ENCODE measurements around the gene ADAMTS15.
"Not testable (repeated sequence)": the region's sequence is repeated elsewhere in the genome, so short reads cannot be mapped to it uniquely, and the experiment has no call there.

The ADAMTS15 gene

GRCh38 chr11:130437848-130438247, 10.6 kb upstream of the ADAMTS15 start:
- no peak for DNase-seq (ENCODE audit: low read depth in 2 of 2)

- not testable (repeated sequence) for DNase-seq (ENCODE audit: low read depth in 2 of 2)
Measured at GRCh38 chr11:130438401-130439159, 9.9 kb upstream of the ADAMTS15 start.

- DNase-seq (ENCODE audit: low read depth in 2 of 2) = no peak
Measured at GRCh38 chr11:130439160-130439519, 9.3 kb upstream of the ADAMTS15 start.

GRCh38 chr11:130439876-130440275, 8.6 kb upstream of the ADAMTS15 start:
- DNase-seq (ENCODE audit: low read depth in 2 of 2) = no peak

- DNase-seq (ENCODE audit: low read depth in 2 of 2) = no peak
Measured at GRCh38 chr11:130441719-130442118, 6.7 kb upstream of the ADAMTS15 start.

GRCh38 chr11:130442737-130443136, 5.7 kb upstream of the ADAMTS15 start:
- DNase-seq (ENCODE audit: low read depth in 2 of 2) = no peak

- no peak for DNase-seq (ENCODE audit: low read depth in 2 of 2)
Measured at GRCh38 chr11:130445788-130446187, 2.7 kb upstream of the ADAMTS15 start.

GRCh38 chr11:130448039-130448415, 418 bp upstream of the ADAMTS15 start:
- no peak for DNase-seq (ENCODE audit: low read depth in 2 of 2)

- no peak for DNase-seq (ENCODE audit: low read depth in 2 of 2)
Measured at GRCh38 chr11:130449310-130449990, 1.0 kb downstream of the ADAMTS15 start.

GRCh38 chr11:130449996-130450769, 1.7 kb downstream of the ADAMTS15 start:
- DNase-seq (ENCODE audit: low read depth in 2 of 2) = no peak

- DNase-seq (ENCODE audit: low read depth in 2 of 2) = no peak
Measured at GRCh38 chr11:130451231-130452019, 3.0 kb downstream of the ADAMTS15 start.

- no peak for DNase-seq (ENCODE audit: low read depth in 2 of 2)
Measured at GRCh38 chr11:130452176-130452575, 3.7 kb downstream of the ADAMTS15 start.

- no peak for DNase-seq (ENCODE audit: low read depth in 2 of 2)
Measured at GRCh38 chr11:130452940-130453339, 4.5 kb downstream of the ADAMTS15 start.

- no peak for DNase-seq (ENCODE audit: low read depth in 2 of 2)
Measured at GRCh38 chr11:130454491-130455252, 6.2 kb downstream of the ADAMTS15 start.

GRCh38 chr11:130455483-130456127, 7.2 kb downstream of the ADAMTS15 start:
- no peak for DNase-seq (ENCODE audit: low read depth in 2 of 2)

- DNase-seq (ENCODE audit: low read depth in 2 of 2) = no peak
Measured at GRCh38 chr11:130456286-130456685, 7.8 kb downstream of the ADAMTS15 start.

- no peak for DNase-seq (ENCODE audit: low read depth in 2 of 2)
Measured at GRCh38 chr11:130457623-130458409, 9.4 kb downstream of the ADAMTS15 start.

GRCh38 chr11:130458410-130458729, 9.9 kb downstream of the ADAMTS15 start:
- no peak for DNase-seq (ENCODE audit: low read depth in 2 of 2)

GRCh38 chr11:130459521-130459920, 11.1 kb downstream of the ADAMTS15 start:
- no peak for DNase-seq (ENCODE audit: low read depth in 2 of 2)
